Tibial nerve (tissue), 4 donors: ENCODE results near the gene C1orf50. TPM values are rescaled to one million over a fixed set of nuclear protein-coding genes. Genes with fewer than 3 reads are reported as not detected.
A peak's percentile ranks its signal among the peaks of the same experiment; 100 is the strongest.

Source experiments
- DNase-seq, 2 donors: peaks; one replicate each; pipeline ENCODE4 v3.0.0-alpha.2; 2019; ENCODE audit warnings: low spot score in 2 of 2
- H3K27ac ChIP-seq, 4 donors: fragments of 200-600 bp; sonication (generic) in 3 of 4; one replicate each; pipeline ENCODE4 v1.5.1; 2017 to 2019; ENCODE audit warnings: mild to moderate bottlenecking in 1 of 4
- H3K27me3 ChIP-seq, 2 donors: fragments of 200-600 bp; sonication (generic) in 1 of 2; one replicate each; pipeline versions ENCODE4 v1.5.1 to v1.6.0; 2017 to 2019
- H3K36me3 ChIP-seq, 3 donors: fragments of 200-600 bp; sonication (generic); one replicate each; pipeline ENCODE4 v1.5.1; 2018 to 2019
- H3K4me1 ChIP-seq, 4 donors: fragments of 200-600 bp; sonication (generic) in 3 of 4; one replicate each; pipeline ENCODE4 v1.5.1; 2017 to 2019
- H3K4me3 ChIP-seq, 4 donors: fragments of 200-600 bp; sonication (generic) in 3 of 4; one replicate each; pipeline ENCODE4 v1.5.1; 2017 to 2019; ENCODE audit warnings: mild to moderate bottlenecking in 1 of 4, moderate library complexity in 1 of 4
- H3K9me3 ChIP-seq, 4 donors: fragments of 200-600 bp; sonication (generic) in 3 of 4; one replicate each; pipeline ENCODE4 v1.5.1; 2017 to 2019
- EP300 ChIP-seq, 2 donors: sonication (generic); formaldehyde crosslinking; IDR thresholded peaks; one replicate each; pipeline ENCODE4 v1.6.1; 2017; ENCODE audit warnings: antibody characterized with exemption in 2 of 2, mild to moderate bottlenecking in 1 of 2
- POLR2A ChIP-seq, 2 donors: fragments of 450-650 bp; IDR thresholded peaks; one replicate each; pipeline ENCODE4 v1.6.1; 2017; ENCODE audit warnings: antibody characterized with exemption in 2 of 2, mild to moderate bottlenecking in 2 of 2, moderate library complexity in 2 of 2
- WGBS, 2 donors: methylation state at CpG; one replicate each; pipeline ENCODE4 v1.1.5; 2018; 5-methylcytosine and 5-hydroxymethylcytosine counted together
- total RNA-seq, 4 donors: library from RNA; depleted of rRNA; stranded (reverse); fragments of >200 nt; gene quantifications; one replicate each; pipeline ENCODE4 v1.1.0, GENCODE V29; 2016
- TF ChIP-seq, protein P1 (sequence below), 5 experiments: fragments of 200-600 bp in 3 of 5; fragments of 450-650 bp in 2 of 5; sonication (generic) in 3 of 5; IDR thresholded peaks; one replicate each; pipeline ENCODE4 v1.5.1; 2016 to 2019; ENCODE audit warnings: antibody characterized with exemption in 5 of 5, mild to moderate bottlenecking in 3 of 5, moderate library complexity in 2 of 5

C1orf50 gene
- total RNA-seq, 4 donors from 2014 or later: 3.0 to 8.4 (median 3.5) TPM

DNA sequence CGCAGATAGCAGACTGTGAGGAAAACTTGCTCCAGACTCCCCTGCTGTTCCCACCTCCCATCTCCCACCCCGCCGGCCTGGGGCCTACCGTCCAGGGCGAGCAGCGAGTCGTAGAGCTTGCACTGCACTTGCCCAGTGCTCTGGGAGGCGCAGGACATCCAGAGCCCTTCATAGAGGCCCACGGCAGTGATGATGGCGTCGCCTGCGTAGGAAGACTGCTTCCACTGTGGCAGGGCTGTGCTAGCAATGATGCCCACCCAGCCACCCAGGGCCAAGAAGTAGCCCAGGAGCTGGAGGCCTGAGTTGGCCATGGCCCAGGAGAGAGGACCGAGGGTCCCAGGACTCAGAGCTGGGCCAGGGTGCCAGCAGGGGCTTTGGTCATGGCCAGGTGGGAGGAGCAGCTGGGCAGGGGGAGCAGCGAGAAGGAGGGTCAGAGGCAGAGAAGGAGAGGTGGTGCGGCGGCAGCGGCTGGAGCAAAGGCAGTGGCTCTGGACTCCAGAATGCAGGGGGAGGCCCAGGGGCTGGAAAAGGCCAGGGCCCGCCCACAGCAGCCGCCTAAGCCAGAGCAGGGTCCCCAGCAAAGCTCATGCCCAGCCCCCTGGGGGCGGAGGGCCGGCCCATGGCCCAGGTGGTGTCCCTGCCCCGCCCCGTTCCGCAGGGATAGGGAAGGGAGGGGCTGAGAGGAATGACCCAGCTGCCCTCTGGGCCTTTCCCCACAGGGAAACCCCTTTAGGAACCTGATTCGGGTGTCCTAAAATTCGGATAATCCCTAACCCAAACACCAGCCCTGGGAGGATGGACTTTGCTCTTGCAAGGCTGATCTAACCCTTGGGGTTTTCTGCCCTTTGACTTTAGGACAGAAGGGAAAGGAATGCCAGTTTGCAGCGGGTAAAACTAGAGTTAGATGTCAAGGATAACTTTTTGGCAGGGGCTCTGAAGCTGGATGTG, 27.0 kb upstream of the C1orf50 start, which contains the start of gene CLDN19:
Gene CLDN19 (minus strand): TSS at position 484 of the 948 bp plus-strand sequence. CDS start 173 bp downstream, at position 311.
- no peak for DNase-seq
- peak within 1 kb of the TSS; percentile 54 to 85 (median 76) for H3K27ac ChIP-seq
- TF ChIP-seq EP300 (IDR thresholded peaks at IDR 0.05) (peak; percentile 32 to 69), POLR2A (IDR thresholded peaks at IDR 0.05) (peak in 1 of 2 donors; percentile 47)
- TF ChIP-seq, protein P1, sequence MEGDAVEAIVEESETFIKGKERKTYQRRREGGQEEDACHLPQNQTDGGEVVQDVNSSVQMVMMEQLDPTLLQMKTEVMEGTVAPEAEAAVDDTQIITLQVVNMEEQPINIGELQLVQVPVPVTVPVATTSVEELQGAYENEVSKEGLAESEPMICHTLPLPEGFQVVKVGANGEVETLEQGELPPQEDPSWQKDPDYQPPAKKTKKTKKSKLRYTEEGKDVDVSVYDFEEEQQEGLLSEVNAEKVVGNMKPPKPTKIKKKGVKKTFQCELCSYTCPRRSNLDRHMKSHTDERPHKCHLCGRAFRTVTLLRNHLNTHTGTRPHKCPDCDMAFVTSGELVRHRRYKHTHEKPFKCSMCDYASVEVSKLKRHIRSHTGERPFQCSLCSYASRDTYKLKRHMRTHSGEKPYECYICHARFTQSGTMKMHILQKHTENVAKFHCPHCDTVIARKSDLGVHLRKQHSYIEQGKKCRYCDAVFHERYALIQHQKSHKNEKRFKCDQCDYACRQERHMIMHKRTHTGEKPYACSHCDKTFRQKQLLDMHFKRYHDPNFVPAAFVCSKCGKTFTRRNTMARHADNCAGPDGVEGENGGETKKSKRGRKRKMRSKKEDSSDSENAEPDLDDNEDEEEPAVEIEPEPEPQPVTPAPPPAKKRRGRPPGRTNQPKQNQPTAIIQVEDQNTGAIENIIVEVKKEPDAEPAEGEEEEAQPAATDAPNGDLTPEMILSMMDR (IDR thresholded peaks at IDR 0.05): no peak
- 40 to 43% methylated on average over 25 to 27 of the region's 27 CpGs for WGBS, 2 donors
- peak within 1 kb of the TSS; percentile 23 to 51 (median 32) for H3K4me3 ChIP-seq
- no peaks in the 10 kb centered on the region for H3K27me3 ChIP-seq
- H3K36me3 ChIP-seq: peaks cover 0 to 10% (median 0%) of the 10 kb centered on the region in 3 donors
- H3K9me3 ChIP-seq: no peaks in the 10 kb centered on the region
- H3K4me1 ChIP-seq: peaks cover 0 to 62% (median 8%) of the 10 kb centered on the region in 4 donors

GRCh38 chr1:42740851-42741580, 26.0 kb upstream of the C1orf50 start:
- WGBS, 2 donors: 49 to 55% methylated on average over 16 to 17 of the region's 19 CpGs
- H3K27ac ChIP-seq: peak overlapping the region; percentile 54 to 85 (median 76)

GRCh38 chr1:42741706-42742105, 25.3 kb upstream of the C1orf50 start:
- TF ChIP-seq, protein P1 (IDR thresholded peaks at IDR 0.05): no peak
- no peak for TF ChIP-seq POLR2A (IDR thresholded peaks at IDR 0.05)
- no peak for TF ChIP-seq EP300 (IDR thresholded peaks at IDR 0.05)
- Histone ChIP-seq H3K4me3 (no peak overlapping the region), H3K9me3 (no peaks in the 10 kb centered on the region), H3K4me1 (peaks cover 0 to 52% (median 8%) of the 10 kb centered on the region in 4 donors), H3K27me3 (no peaks in the 10 kb centered on the region), H3K36me3 (peaks cover 0 to 13% (median 2%) of the 10 kb centered on the region in 3 donors), H3K27ac (peak overlapping the region; percentile 21 to 85 (median 68))
- no peak for DNase-seq
- WGBS, 2 donors: 59 to 74% methylated on average over 2 to 4 of the region's 4 CpGs

More at GRCh38 chr1:42740851-42741580, 26.0 kb upstream of the C1orf50 start:
- H3K36me3 ChIP-seq: peaks cover 0 to 7% (median 1%) of the 10 kb centered on the region in 3 donors
- no peaks in the 10 kb centered on the region for H3K27me3 ChIP-seq
- H3K9me3 ChIP-seq: no peaks in the 10 kb centered on the region
- TF ChIP-seq POLR2A (IDR thresholded peaks at IDR 0.05) (no peak), EP300 (IDR thresholded peaks at IDR 0.05) (no peak)
- TF ChIP-seq, protein P1 (IDR thresholded peaks at IDR 0.05): no peak
- H3K4me3 ChIP-seq: peak overlapping the region in 1 of 4 donors; percentile 51
- peaks cover 0 to 56% (median 8%) of the 10 kb centered on the region in 4 donors for H3K4me1 ChIP-seq
- no peak for DNase-seq

DNA sequence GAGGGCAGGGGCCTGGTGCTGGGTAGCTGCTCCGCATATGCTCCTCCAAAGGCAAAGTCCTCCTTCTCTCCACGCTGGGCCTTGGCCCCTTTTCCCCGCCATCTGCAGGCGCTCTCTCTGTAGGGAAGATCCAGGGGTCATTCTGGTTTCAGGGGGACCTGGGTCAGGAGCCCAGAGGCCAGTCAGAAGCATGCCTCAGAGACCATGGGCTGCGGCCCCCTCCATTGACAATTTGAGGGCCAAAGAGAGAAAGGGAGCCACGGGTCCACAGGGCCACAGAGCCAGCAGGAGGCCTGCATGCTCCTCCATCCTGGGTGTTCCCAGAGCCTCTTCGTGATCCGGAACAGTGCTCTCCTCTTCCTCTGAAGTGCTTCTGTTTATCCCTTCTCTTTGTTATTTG, 24.9 kb upstream of the C1orf50 start:
- peaks cover 0 to 17% (median 2%) of the 10 kb centered on the region in 3 donors for H3K36me3 ChIP-seq
- TF ChIP-seq EP300 (IDR thresholded peaks at IDR 0.05) (no peak), POLR2A (IDR thresholded peaks at IDR 0.05) (no peak)
- TF ChIP-seq, protein P1 (IDR thresholded peaks at IDR 0.05): no peak
- WGBS, 2 donors: 71 to 78% methylated on average over 8 of the region's 8 CpGs
- H3K4me3 ChIP-seq: no peak overlapping the region
- no peaks in the 10 kb centered on the region for H3K27me3 ChIP-seq
- peak overlapping the region; percentile 21 to 85 (median 68) for H3K27ac ChIP-seq
- no peak for DNase-seq
- H3K9me3 ChIP-seq: no peaks in the 10 kb centered on the region
- H3K4me1 ChIP-seq: peaks cover 0 to 51% (median 8%) of the 10 kb centered on the region in 4 donors
